HG03565 (cell line): ENCODE results near the gene MYBPC1.
"Not testable (repeated sequence)": the region's sequence is repeated elsewhere in the genome, so short reads cannot be mapped to it uniquely, and the experiment has no call there.

Source experiments
- ATAC-seq: cut with Tn5 transposase; IDR thresholded peaks from one replicate; pipeline ENCODE4 v1.9.1; 2021; ENCODE audit warnings: mild to moderate bottlenecking, moderate library complexity; ENCODE audit not compliant: unreplicated experiment

MYBPC1 gene

GRCh38 chr12:101720118-101720517 is 125.3 kb downstream of the MYBPC1 start:
- no peak for ATAC-seq

- ATAC-seq: no peak
Measured at GRCh38 chr12:101722392-101722791, 127.6 kb downstream of the MYBPC1 start.

GRCh38 chr12:101727098-101727497 is 132.3 kb downstream of the MYBPC1 start:
- no peak for ATAC-seq

GRCh38 chr12:101729842-101730241 is 135.1 kb downstream of the MYBPC1 start:
- no peak for ATAC-seq

- no peak for ATAC-seq
Measured at GRCh38 chr12:101732318-101732717, 137.5 kb downstream of the MYBPC1 start.

- no peak for ATAC-seq
Measured at GRCh38 chr12:101733166-101733565, 138.4 kb downstream of the MYBPC1 start.

GRCh38 chr12:101734482-101734881 is 139.7 kb downstream of the MYBPC1 start:
- ATAC-seq: not testable (repeated sequence)
